OCI-LY3 (cell line): ENCODE data around the gene INTS15.

Experiments
- H2AFZ ChIP-seq: fragments of 200-600, 300-600 bp; shearing (Covaris generic); 2 replicates; pipeline ENCODE4 v1.6.0; 2014; ENCODE audit warnings: antibody characterized with exemption, low read depth, low read length
- H3K27ac ChIP-seq: fragments of 200-600, 300-600 bp; sonication (generic); 2 replicates; pipeline ENCODE4 v1.5.1; 2014; ENCODE audit warnings: mild to moderate bottlenecking, low read length, moderate library complexity, mixed read lengths
- H3K27me3 ChIP-seq: fragments of 200-600, 300-600 bp; sonication (generic); 2 replicates; pipeline ENCODE4 v1.6.1; 2014; ENCODE audit warnings: low read depth, low read length, mixed read lengths
- H3K36me3 ChIP-seq: fragments of 200-600, 300-600 bp; sonication (generic); replicated peaks from 2 replicates; pipeline ENCODE3; 2014; ENCODE audit warnings: low read depth, low read length, mixed read lengths
- H3K4me1 ChIP-seq: fragments of 300-600, 200-600 bp; sonication (generic); 2 replicates; pipeline ENCODE4 v1.6.1; 2014; ENCODE audit warnings: low read length, mixed read lengths
- H3K4me2 ChIP-seq: fragments of 200-600, 300-600 bp; sonication (generic); 2 replicates; pipeline ENCODE4 v1.6.1; 2014; ENCODE audit warnings: low read length, mixed read lengths
- H3K4me3 ChIP-seq: fragments of 300-600, 200-600 bp; sonication (generic); 2 replicates; pipeline ENCODE4 v1.5.1; 2014; ENCODE audit warnings: antibody characterized with exemption, mild to moderate bottlenecking, low read length, moderate library complexity
- H3K79me2 ChIP-seq: fragments of 300-600, 200-600 bp; shearing (Covaris generic); 2 replicates; pipeline ENCODE4 v1.6.1; 2014; ENCODE audit warnings: mild to moderate bottlenecking, low read length, mixed read lengths
- H3K9ac ChIP-seq: fragments of 300-600, 200-600 bp; shearing (Covaris generic); 2 replicates; pipeline ENCODE4 v1.6.0; 2014; ENCODE audit warnings: mild to moderate bottlenecking, low read length, moderate library complexity
- H3K9me3 ChIP-seq: fragments of 200-600, 300-600 bp; shearing (Covaris generic); 2 replicates; pipeline ENCODE4 v1.6.1; 2014; ENCODE audit warnings: low read length, mixed read lengths; ENCODE audit not compliant: insufficient read depth
- H4K20me1 ChIP-seq: fragments of 200-600, 300-600 bp; sonication (generic); 2 replicates; pipeline ENCODE4 v1.6.1; 2016; ENCODE audit warnings: low read length, mixed read lengths; ENCODE audit not compliant: insufficient read depth
- EZH2phosphoT487 ChIP-seq: fragments of 200-600 bp; shearing (Covaris generic); IDR thresholded peaks from 2 replicates; pipeline ENCODE4 v1.6.1; 2018; ENCODE audit warnings: antibody characterized with exemption, mixed run types, low read depth
- TF ChIP-seq, protein P1 (sequence below): fragments of 200-600, 300-600 bp; sonication (generic); IDR thresholded peaks from 2 replicates; pipeline ENCODE4 v1.5.1; 2014; ENCODE audit warnings: antibody characterized with exemption, low read length, low read depth

INTS15 gene

DNA sequence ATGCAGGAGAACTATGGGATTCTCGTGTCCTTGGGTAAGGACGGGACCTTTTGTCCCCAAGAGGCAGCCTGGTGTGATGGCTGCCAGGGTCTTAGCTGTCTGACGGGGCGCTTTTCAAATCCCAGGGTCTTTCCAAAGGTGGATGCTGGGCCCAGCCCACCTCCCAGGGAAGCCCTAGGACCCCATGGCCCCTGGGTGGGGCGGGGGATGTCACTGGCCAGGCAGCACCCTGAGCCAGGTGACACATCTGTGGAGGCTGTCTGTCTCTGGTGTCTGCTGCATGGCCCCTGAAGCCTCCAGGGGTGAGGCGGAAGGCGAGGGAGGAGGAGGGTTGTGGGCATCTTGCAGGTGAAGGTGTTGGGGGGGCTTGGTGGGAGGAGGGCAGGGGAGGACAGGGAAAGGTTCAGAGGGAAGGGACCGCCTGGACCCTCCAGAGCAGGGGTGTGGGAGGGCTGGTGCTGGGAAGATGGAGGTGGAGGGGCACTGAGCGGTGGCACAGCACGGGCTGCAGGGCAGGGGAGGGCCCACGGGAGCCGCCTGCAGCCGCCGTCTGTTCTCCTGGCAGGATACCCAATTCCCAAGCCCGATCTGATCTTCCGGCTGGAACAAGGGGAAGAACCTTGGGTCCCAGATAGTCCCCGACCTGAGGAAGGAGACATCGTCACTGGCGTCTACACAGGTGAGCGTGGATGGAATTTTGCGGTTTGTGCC lies 54.2 kb downstream of the INTS15 start:
- Histone ChIP-seq H3K4me2 (no peak overlapping the region), H3K9ac (no peak overlapping the region), H3K4me3 (no peak overlapping the region), H3K4me1 (no peaks in the 10 kb centered on the region), H2AFZ (no peak overlapping the region), H3K27me3 (no peaks in the 10 kb centered on the region), H3K36me3 (peaks cover 14% of the 10 kb centered on the region), H4K20me1 (no peaks in the 10 kb centered on the region), H3K9me3 (no peaks in the 10 kb centered on the region), H3K27ac (no peak overlapping the region), H3K79me2 (peaks cover 23% of the 10 kb centered on the region)
- no peak for TF ChIP-seq EZH2phosphoT487
- TF ChIP-seq, protein P1, sequence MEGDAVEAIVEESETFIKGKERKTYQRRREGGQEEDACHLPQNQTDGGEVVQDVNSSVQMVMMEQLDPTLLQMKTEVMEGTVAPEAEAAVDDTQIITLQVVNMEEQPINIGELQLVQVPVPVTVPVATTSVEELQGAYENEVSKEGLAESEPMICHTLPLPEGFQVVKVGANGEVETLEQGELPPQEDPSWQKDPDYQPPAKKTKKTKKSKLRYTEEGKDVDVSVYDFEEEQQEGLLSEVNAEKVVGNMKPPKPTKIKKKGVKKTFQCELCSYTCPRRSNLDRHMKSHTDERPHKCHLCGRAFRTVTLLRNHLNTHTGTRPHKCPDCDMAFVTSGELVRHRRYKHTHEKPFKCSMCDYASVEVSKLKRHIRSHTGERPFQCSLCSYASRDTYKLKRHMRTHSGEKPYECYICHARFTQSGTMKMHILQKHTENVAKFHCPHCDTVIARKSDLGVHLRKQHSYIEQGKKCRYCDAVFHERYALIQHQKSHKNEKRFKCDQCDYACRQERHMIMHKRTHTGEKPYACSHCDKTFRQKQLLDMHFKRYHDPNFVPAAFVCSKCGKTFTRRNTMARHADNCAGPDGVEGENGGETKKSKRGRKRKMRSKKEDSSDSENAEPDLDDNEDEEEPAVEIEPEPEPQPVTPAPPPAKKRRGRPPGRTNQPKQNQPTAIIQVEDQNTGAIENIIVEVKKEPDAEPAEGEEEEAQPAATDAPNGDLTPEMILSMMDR, result no peak

DNA sequence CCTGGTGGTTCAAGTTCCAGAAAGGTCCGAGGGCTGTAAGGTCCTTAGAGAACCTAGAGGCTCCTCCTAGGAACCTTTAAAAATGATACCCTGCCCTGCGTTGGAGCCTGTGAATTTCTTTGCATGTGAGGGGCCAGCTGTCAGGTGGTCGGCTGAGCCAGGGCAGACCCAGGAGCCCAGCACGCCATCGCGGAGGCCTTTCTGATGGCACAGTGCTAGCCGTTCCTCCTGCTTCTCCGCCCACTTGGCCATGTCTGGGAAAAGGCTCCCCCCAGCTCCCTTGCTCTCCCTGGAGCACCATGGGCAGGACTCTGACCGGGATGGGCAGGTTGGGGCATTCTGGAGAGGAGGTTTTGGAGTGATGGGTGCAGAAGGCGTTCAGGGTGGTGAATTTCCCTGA lies 54.9 kb downstream of the INTS15 start:
- Histone ChIP-seq H3K36me3 (peaks cover 13% of the 10 kb centered on the region), H3K79me2 (peaks cover 16% of the 10 kb centered on the region; the same call in 1 of the 2 replicates), H3K9me3 (no peaks in the 10 kb centered on the region), H4K20me1 (no peaks in the 10 kb centered on the region), H3K27ac (no peak overlapping the region), H3K9ac (no peak overlapping the region), H3K27me3 (no peaks in the 10 kb centered on the region), H2AFZ (no peak overlapping the region), H3K4me3 (no peak overlapping the region), H3K4me1 (no peaks in the 10 kb centered on the region), H3K4me2 (no peak overlapping the region)
- TF ChIP-seq, protein P1, result no peak

DNA sequence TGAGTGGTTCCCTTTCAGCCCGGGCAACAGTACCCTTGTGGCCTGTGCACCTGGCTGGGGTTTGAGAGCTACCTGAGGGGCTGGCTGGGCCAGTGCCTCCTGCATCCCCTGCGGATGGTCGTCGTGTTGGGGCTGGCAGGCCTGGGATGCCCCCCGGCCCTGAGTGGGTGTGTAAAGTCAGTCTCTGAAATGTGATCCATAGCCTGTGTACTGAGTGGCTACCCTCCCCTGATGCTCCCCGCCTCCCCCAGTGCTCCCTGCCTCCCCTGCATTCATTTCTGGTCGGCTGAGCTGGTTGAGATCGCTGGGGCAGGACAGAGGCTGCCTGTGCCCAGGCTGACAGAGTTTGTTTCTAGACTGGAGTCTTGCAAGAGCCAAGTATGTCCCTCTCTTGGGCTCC lies 56.6 kb downstream of the INTS15 start:
- Histone ChIP-seq H3K4me3 (no peak overlapping the region), H3K27ac (no peak overlapping the region), H3K4me2 (no peak overlapping the region), H3K9me3 (no peaks in the 10 kb centered on the region), H2AFZ (no peak overlapping the region), H3K36me3 (peaks cover 27% of the 10 kb centered on the region), H3K9ac (no peak overlapping the region), H4K20me1 (no peaks in the 10 kb centered on the region), H3K4me1 (no peaks in the 10 kb centered on the region), H3K79me2 (no peaks in the 10 kb centered on the region; the same call in 1 of the 2 replicates), H3K27me3 (no peaks in the 10 kb centered on the region)
- TF ChIP-seq, protein P1, result no peak
- TF ChIP-seq EZH2phosphoT487, result no peak

DNA sequence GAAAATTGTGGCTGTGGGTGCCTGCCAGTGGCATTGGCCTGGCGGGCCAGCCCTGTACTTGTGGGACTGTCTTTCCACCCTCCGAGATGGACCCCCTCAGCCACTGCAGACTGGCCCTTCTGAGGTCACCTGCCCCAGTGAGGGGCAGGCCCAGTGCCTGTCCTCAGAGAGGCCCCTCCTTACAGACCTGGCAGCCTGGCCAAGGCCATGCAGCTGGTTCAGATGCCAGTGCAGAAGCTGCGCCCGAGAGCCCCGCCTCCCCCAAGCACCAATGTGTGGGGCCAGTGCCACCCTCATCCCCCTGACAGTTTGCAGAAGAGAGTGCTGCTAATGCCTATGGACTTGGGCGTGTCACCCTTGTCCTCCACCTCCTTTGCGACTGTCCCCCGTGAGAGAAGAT lies 57.3 kb downstream of the INTS15 start:
- H3K4me2 ChIP-seq, result no peak overlapping the region
- H3K9ac ChIP-seq, result no peak overlapping the region
- no peak for TF ChIP-seq EZH2phosphoT487
- TF ChIP-seq, protein P1, result no peak
- no peaks in the 10 kb centered on the region for H4K20me1 ChIP-seq
- no peak overlapping the region for H2AFZ ChIP-seq
- peaks cover 33% of the 10 kb centered on the region for H3K36me3 ChIP-seq
- H3K27me3 ChIP-seq, result no peaks in the 10 kb centered on the region
- H3K9me3 ChIP-seq, result no peaks in the 10 kb centered on the region
- H3K79me2 ChIP-seq, result no peaks in the 10 kb centered on the region; the same call in 1 of the 2 replicates
- H3K4me3 ChIP-seq, result no peak overlapping the region
- H3K27ac ChIP-seq, result no peak overlapping the region
- no peaks in the 10 kb centered on the region for H3K4me1 ChIP-seq
